OCI-LY3 (cell line): ENCODE measurements around the gene SARDH.

ENCODE experiments used
- EZH2phosphoT487 ChIP-seq: fragments of 200-600 bp; shearing (Covaris generic); IDR thresholded peaks from 2 replicates; pipeline ENCODE4 v1.6.1; 2018; ENCODE audit warnings: antibody characterized with exemption, mixed run types, low read depth
- TF ChIP-seq, protein P1 (sequence below): fragments of 200-600, 300-600 bp; sonication (generic); IDR thresholded peaks from 2 replicates; pipeline ENCODE4 v1.5.1; 2014; ENCODE audit warnings: antibody characterized with exemption, low read length, low read depth

DNA sequence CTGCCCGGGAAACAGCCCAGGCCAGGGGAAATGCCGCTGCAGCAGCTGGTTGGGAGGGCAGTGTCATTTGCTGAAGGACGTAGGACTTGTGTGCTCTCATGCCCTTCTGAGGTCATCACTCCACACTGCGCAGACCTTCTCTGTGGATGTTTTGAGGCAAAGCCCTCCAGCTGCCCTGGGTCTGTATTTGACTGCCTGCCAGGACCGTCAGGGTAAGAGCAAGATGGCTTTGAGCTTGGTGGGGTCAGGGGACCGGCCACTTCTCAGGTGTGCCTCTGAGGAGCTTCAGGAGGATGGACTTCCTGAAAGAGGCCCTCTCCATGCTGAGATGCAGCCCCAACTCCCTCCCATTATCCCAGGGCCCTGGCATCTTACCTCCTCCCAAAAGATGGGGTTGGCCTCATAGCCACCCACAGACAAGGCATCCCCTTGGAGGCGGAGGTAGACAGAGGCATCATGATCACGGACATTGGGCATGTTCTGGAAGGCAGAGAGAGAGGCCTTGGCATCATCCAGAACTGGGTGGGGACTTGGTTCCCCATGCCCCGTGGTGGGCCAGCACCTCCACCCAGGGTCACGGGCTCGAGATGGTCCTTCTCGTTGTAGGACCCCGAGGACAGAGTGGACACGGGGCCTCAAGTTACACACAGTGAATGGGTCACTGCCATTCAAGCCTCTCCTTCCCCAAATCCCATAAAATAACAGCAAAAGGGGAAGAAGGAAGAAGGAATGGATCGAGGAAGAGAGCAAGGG, 19.4 kb downstream of the SARDH start:
- TF ChIP-seq, protein P1, sequence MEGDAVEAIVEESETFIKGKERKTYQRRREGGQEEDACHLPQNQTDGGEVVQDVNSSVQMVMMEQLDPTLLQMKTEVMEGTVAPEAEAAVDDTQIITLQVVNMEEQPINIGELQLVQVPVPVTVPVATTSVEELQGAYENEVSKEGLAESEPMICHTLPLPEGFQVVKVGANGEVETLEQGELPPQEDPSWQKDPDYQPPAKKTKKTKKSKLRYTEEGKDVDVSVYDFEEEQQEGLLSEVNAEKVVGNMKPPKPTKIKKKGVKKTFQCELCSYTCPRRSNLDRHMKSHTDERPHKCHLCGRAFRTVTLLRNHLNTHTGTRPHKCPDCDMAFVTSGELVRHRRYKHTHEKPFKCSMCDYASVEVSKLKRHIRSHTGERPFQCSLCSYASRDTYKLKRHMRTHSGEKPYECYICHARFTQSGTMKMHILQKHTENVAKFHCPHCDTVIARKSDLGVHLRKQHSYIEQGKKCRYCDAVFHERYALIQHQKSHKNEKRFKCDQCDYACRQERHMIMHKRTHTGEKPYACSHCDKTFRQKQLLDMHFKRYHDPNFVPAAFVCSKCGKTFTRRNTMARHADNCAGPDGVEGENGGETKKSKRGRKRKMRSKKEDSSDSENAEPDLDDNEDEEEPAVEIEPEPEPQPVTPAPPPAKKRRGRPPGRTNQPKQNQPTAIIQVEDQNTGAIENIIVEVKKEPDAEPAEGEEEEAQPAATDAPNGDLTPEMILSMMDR, result no peak
- no peak for TF ChIP-seq EZH2phosphoT487
